Measurements from ENCODE around the gene AP1M1.

Gene AP1M1

GRCh38 chr19:16233081-16233776, 35.5 kb downstream of the AP1M1 start:
- Histone ChIP-seq H3K9ac (ENCODE audit: low read length) (no peak overlapping the region), H3K36me3 (replicated peaks; ENCODE audit: low read depth, low read length) (peaks cover 75% of the 10 kb centered on the region), H3K9me3 (ENCODE audit: insufficient read depth, low read length) (no peaks in the 10 kb centered on the region), H3K27ac (ENCODE audit: low read length) (no peak overlapping the region), H3K4me3 (ENCODE audit: low read length) (no peak overlapping the region), H3K79me2 (ENCODE audit: low read length) (no peaks in the 10 kb centered on the region), H2AFZ (ENCODE audit: low read depth, low read length) (no peak overlapping the region), H3K27me3 (ENCODE audit: low read depth, low read length) (no peaks in the 10 kb centered on the region), H3K4me2 (ENCODE audit: low read length) (no peak overlapping the region), H4K20me1 (ENCODE audit: insufficient read depth, low read length) (0 out of 2 replicates have a peak, but pooled peaks cover 4% of the 10 kb centered on the region), H3K4me1 (ENCODE audit: low read length) (peaks cover 8% of the 10 kb centered on the region)
- TF ChIP-seq CTCF (IDR thresholded peaks at IDR 0.05; ENCODE audit: low read depth, low read length) = no peak
- no peak for TF ChIP-seq EZH2phosphoT487 (IDR thresholded peaks at IDR 0.05; ENCODE audit: low read depth)

- Histone ChIP-seq H3K4me1 (ENCODE audit: low read length) (peaks cover 8% of the 10 kb centered on the region), H3K27ac (ENCODE audit: low read length) (no peak overlapping the region), H3K27me3 (ENCODE audit: low read depth, low read length) (no peaks in the 10 kb centered on the region), H4K20me1 (ENCODE audit: insufficient read depth, low read length) (0 out of 2 replicates have a peak, but pooled peaks cover 4% of the 10 kb centered on the region), H3K36me3 (replicated peaks; ENCODE audit: low read depth, low read length) (peaks cover 68% of the 10 kb centered on the region), H3K4me3 (ENCODE audit: low read length) (no peak overlapping the region), H2AFZ (ENCODE audit: low read depth, low read length) (no peak overlapping the region), H3K4me2 (ENCODE audit: low read length) (no peak overlapping the region), H3K79me2 (ENCODE audit: low read length) (no peaks in the 10 kb centered on the region), H3K9ac (ENCODE audit: low read length) (no peak overlapping the region), H3K9me3 (ENCODE audit: insufficient read depth, low read length) (no peaks in the 10 kb centered on the region)
- no peak for TF ChIP-seq CTCF (IDR thresholded peaks at IDR 0.05; ENCODE audit: low read depth, low read length)
- TF ChIP-seq EZH2phosphoT487 (IDR thresholded peaks at IDR 0.05; ENCODE audit: low read depth) = no peak
Observed at GRCh38 chr19:16233836-16234551, 36.3 kb downstream of the AP1M1 start.

GRCh38 chr19:16234552-16235445, 37.1 kb downstream of the AP1M1 start:
- no peak for TF ChIP-seq EZH2phosphoT487 (IDR thresholded peaks at IDR 0.05; ENCODE audit: low read depth)
- no peak for TF ChIP-seq CTCF (IDR thresholded peaks at IDR 0.05; ENCODE audit: low read depth, low read length)

More at GRCh38 chr19:16234552-16235445, 37.1 kb downstream of the AP1M1 start:
- no peaks in the 10 kb centered on the region for H3K79me2 ChIP-seq (ENCODE audit: low read length)
- peaks cover under 1% of the 10 kb centered on the region; the same call in 1 of the 2 replicates for H3K4me1 ChIP-seq (ENCODE audit: low read length)
- H3K27ac ChIP-seq (ENCODE audit: low read length) = no peak overlapping the region
- H3K36me3 ChIP-seq (replicated peaks; ENCODE audit: low read depth, low read length) = peaks cover 60% of the 10 kb centered on the region
- no peak overlapping the region for H2AFZ ChIP-seq (ENCODE audit: low read depth, low read length)
- no peak overlapping the region for H3K9ac ChIP-seq (ENCODE audit: low read length)
- no peaks in the 10 kb centered on the region for H3K27me3 ChIP-seq (ENCODE audit: low read depth, low read length)
- H4K20me1 ChIP-seq (ENCODE audit: insufficient read depth, low read length) = 0 out of 2 replicates have a peak, but pooled peaks cover 4% of the 10 kb centered on the region
- no peak overlapping the region for H3K4me2 ChIP-seq (ENCODE audit: low read length)
- no peaks in the 10 kb centered on the region for H3K9me3 ChIP-seq (ENCODE audit: insufficient read depth, low read length)
- no peak overlapping the region for H3K4me3 ChIP-seq (ENCODE audit: low read length)

Measured in OCI-LY3 (cell line).